NCI-H1048 (cell line): ENCODE results near the gene OTOL1.
"Not testable (repeated sequence)": the region's sequence is repeated elsewhere in the genome, so short reads cannot be mapped to it uniquely, and the experiment has no call there.

Experiments
- DNase-seq: peaks from one replicate; lab custom pipeline; 2025; lab: John Stamatoyannopoulos, UW

The OTOL1 gene

DNA sequence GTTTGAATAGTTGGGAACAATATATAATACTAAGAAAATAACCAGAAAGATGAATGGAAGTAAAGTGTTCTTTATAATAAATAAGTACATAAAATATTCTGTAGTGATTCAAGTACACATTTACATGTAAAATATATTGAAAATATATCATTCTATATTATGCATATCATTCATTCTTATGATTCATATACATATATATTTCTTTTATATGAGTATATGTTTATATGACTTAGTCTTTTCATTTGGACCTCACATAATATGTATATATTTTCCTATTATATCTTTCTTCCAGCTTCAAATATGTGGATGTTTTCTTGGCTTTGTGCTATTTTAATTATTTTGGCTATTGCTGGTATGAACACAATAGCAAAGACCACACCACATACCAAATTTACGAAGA is at the start of gene OTOL1:
Gene OTOL1 (plus strand): TSS at position 301 of the 400 bp plus-strand sequence. CDS start 0 bp downstream, at position 301.
- DNase-seq, result no peak

DNA sequence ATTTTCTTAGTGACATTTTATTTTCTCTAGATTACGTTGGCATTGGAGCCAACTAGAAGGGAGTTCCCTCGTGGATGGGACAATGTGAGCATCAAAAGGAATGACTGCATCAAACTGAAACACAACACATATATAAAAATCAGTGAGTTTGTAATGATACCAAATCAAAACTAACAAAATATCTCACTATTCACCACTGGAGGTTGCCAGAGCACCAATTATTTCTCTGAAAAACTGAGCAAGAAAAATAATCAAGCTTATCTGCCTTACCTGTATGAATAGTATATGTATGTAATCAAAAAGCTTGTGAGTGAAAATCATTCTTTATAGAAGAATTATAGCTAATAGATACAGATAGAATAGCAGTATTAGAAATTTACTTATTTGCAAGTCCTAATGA is 46.8 kb upstream of the OTOL1 start:
- DNase-seq, result no peak

DNA sequence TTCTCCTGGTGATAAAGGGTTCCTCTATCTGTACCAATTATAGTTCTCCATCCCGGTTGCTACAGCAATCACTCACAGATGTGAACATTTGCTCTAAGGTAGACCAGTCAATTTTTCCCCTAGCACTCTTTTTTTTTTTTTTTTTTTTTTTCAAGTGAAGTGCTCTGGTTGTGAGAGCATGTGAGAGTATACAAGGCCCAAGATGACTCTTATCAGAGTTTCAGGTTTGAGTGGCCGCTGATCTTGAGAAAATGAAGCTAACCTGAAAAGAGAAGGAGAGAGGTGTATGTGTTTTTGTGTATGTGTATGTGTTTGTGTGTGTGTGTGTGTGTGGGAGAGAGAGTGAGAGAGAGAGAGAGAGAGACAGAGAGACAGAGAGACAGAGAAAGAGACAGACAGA is 44.4 kb upstream of the OTOL1 start:
- no peak for DNase-seq

DNA sequence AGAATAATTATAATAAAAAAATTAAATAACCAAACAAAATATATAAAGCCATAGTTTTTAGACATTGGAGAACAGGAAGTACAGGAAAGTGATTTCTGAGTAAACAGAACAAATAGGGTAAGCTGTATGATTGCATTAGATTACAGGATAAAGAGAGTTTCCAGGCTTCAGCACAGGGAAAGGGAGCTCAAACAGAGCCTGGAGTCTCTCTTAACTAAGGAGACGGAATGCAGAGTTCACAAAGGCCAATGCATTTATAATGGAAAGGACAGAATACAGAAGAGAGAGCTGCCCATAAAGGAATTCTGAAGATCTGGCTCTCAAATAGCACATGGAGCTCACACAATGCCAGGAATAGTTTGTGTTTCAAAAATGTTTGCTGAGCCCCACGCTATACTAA is 42.0 kb upstream of the OTOL1 start:
- no peak for DNase-seq

DNA sequence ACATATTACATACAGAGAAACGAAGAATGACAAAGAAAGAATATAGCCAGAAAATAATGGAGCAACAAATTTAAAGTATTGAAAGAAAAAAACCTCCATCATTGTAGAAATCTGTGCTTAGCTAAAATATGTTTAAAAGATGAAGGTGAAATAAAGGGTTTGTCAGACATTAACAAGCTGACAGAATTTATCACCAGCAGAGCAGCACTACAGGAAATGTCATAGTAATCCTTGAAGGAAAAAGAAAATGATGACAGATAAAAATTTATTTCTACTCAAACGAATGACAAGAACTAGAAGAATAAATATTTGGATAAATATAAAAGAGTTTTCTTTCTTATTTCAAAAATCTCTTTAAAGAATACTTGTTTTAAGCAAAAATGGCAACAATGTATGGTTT is 40.6 kb upstream of the OTOL1 start:
- DNase-seq, result no peak

DNA sequence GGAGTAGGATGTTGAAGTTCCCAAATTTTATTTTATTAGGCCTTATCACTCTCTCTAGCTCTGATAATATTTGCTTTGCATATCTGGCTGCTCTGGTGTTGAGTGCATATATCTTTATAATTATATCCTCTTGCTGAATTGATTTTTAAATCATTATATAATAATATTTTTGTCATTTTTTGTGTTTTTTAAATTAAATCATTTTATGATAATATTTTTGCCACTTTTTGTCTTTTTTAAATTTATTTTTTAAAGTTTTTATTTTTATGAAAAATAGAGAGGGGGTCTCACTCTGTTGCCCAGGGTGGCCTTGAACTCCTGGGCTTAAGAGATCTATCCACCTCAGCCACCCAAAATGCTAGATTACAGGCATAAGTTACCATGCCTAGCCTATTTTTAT is 34.5 kb upstream of the OTOL1 start:
- DNase-seq, result no peak

DNA sequence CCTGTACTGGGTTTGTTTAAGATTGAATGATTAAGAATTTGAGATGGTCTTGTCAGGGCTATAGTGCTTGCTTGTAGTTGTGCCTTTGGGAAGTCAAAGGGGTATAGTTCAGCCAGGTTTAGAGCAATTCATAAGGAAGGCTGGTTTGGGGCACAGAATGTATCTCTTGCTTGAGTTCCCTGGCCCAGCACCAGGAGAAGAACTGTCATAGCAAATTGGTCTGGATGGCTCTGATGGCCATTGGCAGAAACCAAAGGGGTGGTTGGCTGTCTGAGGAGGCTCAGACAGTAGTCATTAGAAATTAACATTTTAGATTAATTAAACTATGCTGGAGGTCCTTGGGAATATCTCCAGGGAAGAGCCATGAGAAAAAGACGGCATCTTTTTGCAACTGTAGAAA is 25.4 kb upstream of the OTOL1 start:
- no peak for DNase-seq

DNA sequence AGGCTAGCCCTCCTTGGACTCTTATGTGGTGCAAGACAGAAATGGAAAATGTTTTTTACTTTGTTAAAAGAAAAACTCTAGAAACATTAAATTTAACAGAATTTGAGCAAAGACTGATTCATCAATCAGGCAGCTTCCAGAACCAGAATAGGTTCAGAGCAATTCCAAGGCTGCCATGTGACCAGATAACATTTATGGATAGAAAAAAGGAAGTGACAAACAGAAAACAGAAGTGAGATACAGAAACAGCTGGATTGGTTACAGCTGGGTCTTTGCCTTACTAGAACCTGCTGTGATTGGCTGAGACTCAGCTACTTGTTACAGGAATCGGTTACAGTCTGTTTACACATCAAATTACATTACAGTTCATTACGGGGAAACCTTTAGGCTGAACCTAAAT is 22.5 kb upstream of the OTOL1 start:
- DNase-seq, result no peak

DNA sequence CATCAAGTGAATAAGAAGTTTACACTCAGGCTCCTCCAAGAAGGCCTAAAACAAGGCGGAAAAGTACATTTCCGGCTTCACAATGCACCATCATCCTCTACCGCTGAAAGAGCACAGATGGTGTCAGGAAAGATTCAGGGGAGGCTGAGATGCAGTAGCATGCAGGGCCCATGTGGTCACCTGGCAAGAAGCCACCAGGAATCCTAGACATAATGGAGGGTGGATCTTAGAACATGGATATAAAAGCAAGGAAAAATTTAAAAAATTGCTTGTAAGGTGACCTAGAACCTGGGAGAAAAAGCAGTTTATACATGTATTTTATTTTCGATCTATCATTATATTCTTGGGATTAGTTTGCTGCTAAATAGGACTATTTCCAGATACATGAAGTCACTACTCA is 21.9 kb upstream of the OTOL1 start:
- DNase-seq, result no peak

DNA sequence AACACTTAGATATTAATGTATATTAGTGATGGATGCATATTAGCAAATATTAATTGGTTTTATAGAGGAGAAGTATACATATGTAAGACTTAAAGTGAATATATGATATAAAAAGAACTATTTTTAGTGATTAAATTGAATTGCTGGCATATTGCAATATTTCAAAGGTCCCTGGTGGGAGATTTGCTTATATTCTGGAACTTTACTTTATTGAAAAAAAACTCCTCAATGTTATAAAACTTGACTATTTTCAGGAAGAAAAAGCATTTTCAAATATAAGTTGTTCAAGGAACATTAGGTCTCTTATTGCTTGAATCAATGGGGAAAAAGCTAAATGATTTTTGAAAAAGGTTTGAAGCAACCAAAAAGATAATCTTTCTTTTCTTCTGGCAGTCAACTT is 21.4 kb upstream of the OTOL1 start:
- no peak for DNase-seq

DNA sequence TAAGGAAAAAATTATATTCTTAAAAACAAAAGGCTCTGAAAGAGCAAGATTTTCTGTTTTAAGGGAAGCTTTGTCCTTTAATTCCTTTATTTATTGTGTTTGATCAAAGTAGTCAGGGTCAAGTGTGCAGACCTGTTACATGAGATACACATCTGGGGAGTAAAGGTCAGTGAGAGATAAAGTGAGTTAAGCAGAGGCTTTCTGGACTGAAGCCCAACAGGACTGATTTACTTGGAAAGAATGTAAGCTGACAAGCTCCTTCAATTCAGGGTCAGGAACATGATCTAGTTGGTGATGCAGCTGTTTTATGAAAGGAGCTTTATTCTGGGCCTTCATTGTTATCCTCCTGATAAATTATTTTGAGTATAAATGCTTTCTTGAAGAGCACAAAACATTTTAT is 20.7 kb upstream of the OTOL1 start:
- DNase-seq, result no peak

DNA sequence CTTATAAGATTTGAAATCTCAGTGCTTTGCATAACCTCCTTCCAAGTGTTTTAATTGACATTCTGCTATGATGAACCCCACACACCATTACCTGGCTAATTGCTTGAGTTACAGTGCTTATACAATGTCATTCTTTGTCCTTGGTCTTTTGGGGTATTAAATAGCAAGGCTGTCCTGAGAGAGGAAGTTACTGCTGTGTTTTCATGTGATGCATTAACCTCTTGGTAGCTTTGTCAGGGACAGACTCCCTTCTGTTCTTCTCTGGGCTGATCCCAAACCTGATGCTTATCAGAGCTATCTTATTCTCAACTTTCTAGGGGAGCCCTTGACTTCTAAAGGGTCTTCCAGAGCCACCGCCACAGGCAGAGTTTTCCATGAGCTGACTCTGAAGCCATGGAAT is 12.4 kb upstream of the OTOL1 start:
- no peak for DNase-seq

DNA sequence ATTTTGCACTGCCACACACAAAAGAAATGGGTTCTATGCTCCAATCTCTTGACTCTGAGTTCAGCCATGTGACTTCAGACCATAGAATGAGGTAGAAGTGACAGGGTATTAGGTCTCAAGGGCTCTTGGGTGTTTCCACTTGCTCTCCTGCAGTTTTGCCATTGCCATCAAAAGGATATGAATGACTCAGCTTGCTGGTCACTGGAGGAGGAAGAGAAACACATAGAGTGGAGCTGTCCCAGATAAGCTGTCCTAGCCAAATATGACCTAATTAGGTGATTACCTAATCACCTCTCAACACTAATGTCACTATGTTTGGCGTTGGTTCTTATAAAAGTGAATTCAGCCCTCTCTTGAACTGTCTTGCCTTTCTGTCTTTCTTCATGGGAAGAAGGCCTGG is 8.3 kb upstream of the OTOL1 start:
- not testable (repeated sequence) for DNase-seq

DNA sequence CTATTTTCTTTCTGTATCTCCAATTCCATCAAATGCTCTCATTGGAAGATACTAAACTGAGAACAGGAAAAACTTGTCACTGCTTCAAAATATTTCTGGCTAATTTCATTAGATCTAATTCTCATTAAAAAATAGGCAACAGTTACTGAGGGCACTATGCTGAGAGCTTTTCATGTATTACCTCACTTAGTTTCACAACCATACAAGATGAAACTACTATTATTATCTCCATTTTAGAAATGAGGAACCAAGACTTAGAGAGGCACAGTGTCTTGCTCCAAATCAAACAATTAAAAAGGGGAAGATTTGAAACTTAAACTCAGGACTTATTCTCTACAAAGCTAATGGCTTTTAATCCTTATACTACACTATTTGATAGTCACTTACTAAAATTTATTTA is 7.2 kb upstream of the OTOL1 start:
- no peak for DNase-seq

DNA sequence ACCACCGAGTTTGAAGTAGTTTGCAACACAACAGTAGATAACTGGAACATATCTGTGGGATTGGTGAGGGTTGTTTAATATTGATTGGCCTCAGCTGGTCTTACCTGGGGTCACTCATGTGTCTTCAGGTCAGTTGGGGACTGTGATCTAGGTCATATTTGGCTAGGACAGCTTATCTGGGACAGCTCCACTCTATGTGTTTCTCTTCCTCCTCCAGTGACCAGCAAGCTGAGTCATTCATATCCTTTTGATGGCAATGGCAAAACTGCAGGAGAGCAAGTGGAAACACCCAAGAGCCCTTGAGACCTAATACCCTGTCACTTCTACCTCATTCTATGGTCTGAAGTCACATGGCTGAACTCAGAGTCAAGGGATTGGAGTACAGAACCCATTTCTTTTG is 5.8 kb upstream of the OTOL1 start:
- DNase-seq, result not testable (repeated sequence)

DNA sequence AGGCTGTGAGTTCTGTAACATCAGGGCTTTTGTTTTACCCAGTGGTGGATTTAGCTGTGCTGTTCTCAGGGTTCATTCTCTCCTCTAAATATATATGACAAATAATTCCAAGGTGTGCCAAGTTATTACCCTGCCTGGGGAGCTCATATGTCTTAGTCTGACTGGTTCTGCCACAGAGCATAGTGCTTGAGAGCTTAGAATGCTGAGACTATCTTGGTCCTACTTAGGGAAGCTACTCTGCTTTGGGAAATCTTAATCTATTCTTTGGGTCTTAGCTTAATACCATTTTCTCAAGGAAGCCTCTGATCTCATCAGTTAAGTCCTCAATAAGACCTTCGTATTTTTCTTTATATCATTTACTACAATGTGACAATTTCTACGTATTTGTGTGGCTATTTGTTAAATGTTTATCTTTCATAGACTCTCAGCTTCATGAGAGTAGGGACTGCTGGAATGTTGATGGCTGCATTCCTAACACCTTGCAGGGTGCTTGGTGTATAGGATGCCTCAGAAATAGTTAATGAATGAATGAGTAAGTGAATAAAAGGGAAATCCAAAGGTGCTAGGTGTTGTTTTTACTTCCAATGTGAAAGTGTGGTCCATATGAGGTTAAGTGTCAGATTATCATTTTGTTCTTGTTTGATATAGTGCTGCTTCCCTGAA is 1.8 kb downstream of the OTOL1 start:
- DNase-seq, result no peak

DNA sequence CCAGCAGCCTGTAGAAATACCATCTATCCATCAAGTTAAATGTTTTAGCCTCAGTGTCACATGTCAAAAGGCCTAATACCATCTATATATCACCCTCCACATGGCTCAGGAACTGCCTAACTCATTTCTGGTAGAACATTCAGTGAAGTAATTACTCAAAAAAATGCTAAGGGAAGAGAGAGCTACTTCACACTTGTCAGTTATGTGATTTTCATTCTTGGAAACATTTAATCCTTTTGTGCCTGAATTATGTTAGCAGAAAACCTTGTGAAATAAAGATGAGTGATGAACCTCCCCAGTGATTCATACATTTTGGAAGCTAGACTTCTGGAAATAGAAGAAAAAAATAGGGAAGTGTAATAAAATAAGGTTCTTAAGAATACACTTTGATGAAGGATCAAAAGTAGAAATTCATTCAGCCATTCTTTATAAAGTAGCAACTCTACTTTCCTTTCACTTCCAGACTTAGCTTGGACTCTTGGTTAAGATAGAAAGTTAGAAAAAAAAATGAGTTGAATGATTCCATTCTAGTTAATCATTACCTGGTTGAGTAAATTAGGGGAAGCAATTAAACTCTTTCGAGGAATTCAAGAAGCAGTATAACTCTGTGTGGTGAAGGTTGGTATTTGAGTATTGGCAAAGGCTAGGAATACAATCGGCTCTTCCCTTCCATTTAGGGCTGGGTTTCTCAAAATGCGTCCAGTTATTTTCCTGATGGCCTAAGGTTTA is 3.6 kb downstream of the OTOL1 start:
- DNase-seq, result no peak

DNA sequence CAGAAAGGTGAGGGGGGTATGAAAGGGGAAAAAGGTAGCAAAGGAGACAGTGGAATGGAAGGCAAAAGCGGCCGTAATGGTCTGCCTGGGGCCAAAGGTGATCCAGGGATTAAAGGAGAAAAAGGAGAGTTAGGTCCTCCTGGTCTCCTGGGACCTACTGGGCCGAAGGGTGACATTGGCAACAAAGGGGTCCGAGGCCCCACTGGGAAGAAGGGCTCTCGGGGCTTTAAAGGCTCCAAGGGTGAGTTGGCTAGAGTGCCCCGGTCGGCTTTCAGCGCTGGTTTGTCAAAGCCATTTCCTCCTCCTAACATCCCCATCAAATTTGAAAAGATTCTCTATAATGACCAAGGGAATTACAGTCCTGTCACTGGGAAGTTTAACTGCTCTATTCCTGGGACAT is 6.7 kb downstream of the OTOL1 start:
- no peak for DNase-seq

DNA sequence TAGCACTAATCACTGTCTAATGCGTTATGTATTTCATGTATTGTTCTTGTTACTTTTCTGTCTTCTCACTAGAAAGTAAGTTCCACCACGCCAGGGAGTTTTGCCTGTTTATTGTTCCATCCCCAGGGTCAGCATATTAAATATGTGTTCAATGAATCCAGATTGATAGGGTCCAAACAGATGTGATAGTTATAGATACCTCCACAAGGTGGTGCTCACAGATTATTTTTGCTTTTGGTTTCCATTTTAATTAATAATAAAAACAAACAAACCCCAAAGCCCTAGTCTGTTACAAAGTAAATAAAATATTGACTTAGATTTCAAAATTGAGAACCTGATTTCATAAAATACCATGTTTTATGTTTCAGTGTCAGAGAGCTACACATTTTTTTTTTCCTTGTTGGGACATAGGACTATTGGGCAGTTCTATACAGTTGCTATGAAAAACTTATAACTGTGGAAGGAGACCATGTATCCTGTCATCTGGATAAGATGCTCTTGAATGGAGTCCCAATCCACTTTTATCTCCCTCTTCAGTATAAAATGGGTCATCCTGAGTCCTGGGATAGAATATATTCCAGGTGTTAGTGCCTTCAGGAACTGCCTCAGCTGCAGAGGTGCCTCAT is 12.4 kb downstream of the OTOL1 start:
- no peak for DNase-seq

DNA sequence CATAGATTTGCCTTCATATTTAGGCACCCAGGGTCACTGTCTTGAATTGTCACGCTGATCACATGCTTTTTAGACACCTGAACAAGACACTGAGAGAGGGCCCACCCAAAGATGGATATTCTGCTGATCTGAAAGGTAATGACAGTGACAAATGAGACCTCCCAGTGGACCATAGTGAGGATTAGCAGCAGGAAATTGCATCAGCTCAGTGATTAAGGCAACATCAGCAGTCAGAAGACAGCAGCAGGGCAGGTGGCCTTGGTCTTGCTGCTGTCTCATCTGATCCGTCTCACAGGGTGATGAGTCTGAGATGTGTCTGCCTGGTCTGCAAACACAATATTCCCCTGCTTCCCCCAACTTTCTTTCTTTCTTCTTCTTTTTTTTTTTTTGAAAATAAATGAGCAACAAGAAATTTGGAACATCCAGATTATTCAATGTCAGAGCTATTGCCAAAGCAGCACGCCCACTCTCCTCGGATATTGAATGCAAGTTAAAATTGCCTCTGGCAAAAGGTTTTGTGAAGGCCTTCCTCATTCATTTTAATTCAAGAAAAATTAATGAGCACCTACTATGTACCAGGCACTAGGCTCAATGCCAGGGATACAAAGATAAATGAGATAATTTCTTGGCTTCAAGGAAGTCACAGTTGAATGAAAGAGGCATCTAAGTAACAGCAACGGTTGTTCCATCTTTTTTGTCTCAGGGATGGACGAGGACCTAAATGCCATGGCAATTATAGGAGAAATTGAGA is 14.1 kb downstream of the OTOL1 start:
- DNase-seq, result no peak

DNA sequence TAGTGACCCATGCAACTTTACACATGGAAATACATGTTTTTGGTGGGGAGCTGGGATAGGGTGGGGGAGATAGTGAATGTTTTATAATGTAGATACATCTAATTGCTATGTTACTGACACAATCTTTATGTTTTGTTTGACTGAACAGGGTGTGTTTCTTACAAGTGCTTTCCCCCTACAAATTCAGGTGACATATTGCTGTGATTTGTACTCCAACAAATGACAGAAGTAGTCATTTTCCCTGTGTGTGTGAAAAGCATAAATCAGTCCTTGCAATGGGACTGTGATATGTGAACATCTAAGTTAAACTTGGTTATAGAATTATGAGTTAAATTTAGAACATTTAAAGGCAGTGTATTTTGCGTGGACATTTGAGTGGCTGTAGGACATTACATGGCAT is 27.3 kb downstream of the OTOL1 start:
- no peak for DNase-seq

DNA sequence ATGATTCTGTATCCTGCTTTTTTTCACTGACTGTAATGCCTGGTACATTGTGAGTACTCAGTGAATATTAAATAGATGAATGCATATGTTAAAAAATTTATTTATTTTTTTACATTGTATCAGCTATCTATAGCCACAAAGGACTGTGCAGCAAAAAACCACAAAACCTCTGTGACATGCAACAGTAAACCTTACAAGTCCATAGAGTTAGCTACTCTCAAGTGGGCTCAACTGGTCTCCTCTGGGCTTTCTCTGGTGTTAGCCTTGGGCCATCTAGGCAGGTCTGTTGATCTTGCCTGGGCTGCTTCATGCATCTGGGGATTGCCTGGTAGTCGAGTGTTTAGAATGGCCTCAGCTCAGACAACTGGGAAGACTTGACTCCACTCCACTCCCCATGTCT is 35.3 kb downstream of the OTOL1 start:
- DNase-seq, result no peak

DNA sequence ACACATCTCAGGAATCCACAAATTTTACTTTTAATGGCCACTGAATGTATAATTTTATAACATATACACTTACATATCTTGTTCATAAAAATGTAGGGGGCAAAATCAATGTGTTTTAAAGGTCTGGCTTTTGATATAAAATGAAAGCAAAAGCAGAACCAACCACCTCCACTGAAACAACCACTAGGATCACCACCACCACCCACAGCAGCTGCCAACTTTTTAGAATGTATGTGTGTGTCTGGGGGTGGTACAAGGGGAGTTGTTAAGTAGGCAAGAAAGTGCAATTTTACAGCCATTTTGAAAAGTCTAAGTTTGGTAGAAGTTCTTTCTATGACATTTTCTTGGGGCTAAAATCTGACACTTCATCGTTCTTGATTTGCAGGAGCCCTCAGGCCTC is 44.0 kb downstream of the OTOL1 start:
- no peak for DNase-seq
